IPS DF 4.7 (cell line): ENCODE measurements around the gene PPP1R3G.
"Not testable (repeated sequence)": the region's sequence is repeated elsewhere in the genome, so short reads cannot be mapped to it uniquely, and the experiment has no call there.

ENCODE experiments used
- DNase-seq: peaks from one replicate; pipeline ENCODE4 v3.0.0-alpha.2; 2013; ENCODE audit warnings: low spot score; ENCODE audit errors: extremely low read depth

PPP1R3G gene

DNA sequence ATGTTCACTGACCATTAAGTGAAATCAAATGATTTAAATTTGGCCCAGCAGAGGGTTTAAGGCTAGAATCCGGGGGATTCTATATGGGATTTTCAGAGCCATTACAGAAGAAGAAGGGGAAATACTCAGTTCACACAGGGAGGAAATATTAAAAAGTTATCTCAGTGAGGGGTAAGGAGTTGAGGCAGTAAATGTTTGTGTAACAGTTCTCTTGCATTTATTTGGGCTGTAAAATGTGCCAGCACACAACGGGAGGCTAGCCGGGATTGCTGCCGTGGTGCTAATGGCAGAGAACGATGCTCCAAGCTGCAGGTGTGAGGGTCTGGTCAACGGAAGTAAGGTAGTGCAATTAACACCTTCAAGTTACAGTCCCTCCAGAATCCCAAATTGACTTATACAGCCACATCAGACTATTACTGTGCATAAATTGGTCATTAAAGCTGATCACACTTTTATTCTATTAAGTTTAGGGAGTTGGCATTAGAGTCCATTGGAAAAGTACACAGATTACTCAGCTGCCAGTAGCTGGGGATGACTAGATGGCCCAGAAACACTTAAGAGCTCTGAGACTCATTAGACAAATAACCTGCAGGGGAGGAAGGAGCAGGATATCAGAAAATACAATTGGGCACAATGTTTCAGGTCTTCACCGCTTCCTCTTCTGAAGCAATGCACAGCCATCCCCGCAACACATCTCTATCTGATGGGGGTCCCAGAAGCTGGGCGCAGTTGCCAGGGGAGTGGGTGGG is 31.3 kb downstream of the PPP1R3G start:
- no peak for DNase-seq

DNA sequence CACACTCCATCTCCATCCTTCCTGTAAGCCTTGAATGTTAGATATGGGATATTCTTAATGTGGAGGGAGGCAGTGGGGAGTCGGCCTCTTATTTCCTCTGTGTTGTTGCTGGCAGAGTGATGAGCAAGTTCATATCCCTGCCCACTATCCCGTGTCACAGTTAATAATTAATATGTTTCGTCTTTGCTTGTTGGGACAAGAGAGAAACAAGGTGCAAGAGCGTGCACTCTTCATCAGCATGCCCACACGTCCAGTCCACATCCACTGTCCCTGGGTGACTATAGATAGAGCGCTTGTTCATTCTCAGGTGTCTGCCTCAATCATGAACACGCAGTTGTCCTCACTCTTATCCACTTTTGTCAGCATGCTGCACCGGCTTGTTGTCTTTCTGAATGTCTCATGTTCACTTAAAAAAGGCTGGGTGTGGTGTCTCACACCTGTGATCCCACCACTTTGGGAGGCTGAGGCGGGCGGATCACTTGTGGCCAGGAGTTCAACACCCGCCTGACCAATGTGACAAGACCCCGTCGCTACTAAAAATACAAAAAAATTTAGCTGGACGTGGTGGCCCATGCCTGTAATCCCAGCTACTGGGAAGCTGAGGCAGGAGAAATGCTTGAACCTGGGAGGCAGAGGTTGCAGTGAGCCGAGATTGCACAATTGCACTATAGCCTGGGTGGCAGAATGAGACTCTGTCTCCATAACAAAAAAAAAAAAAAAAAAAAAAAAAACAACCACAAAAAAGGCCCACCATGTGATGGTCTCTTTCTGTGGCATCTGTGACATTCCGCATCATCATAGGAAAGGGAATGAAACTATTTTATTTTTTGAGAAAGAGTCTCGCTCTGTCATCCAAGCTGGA is 34.2 kb downstream of the PPP1R3G start:
- DNase-seq, result no peak

DNA sequence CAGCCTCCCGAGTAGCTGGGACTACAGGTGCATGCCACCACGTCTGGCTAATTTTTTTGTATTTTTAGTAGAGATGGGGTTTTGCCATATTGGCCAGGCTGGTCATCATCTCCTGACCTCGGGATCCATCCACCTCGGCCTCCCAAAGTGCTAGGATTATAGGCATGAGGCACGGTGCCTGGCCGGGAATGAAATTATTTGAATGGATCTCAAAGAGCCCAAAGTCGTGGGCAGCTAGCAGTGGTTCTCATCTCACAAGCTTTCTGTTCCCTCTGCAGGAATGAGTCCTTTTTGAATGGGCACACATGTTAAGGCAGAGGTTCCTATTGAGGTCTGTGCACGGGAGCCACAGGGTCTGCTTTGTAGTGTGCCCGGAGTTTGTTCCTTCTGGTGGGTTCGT is 34.9 kb downstream of the PPP1R3G start:
- DNase-seq, result no peak

DNA sequence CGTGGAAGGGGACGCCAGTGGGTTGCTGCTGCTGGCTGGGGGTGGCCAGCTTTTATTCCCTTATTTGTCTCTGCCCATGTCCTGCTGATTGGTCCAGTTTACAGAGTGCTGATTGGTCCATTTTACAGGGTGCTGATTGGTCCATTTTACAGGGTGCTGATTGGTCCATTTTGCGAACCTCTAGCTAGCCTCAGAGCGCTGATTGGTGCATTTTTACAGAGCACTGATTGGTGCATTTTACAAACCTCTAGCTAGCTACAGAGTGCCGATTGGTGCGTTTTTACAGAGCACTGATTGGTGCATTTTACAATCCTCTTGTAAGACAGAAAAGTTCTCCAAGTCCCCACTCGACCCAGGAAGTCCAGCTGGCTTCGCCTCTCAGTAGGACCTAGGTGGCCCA is 35.4 kb downstream of the PPP1R3G start:
- not testable (repeated sequence) for DNase-seq

DNA sequence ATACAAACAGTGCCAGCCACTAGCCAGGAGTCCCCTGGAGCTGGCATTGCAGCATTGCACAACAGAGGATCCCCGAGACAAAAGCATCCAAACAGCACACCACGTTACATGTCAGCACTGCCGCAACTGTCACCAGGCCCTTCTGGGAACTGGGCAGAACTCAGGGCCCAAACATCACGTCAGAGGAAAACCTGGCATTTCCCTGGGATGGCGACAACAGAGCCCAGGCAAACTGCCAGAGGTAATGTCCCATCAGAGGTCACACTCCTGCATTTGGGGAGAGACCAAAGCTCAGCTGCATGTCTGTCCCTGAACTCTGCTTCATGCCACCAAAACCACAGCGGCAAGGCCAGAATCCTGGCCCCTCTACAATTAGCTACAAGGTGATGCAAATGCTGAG is 36.3 kb downstream of the PPP1R3G start:
- no peak for DNase-seq

DNA sequence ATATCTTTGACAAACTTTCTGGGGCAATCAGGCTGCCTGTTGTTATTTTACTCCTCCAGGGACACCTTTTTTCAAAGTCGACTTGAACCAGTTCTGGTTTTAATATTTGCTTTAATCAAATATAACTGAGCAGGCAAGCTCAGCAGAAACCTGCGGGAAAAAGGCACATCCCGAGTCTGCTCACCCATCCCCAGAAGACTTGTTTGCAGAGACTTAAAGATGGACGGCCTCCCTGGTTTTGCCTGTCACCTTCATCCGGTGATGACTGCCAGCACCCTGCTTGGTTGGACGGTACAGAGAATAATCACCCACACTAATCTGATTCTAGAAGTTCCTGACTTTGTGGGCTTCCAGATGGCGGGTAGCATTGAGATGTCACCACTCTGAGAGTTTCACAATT is 36.8 kb downstream of the PPP1R3G start:
- DNase-seq, result no peak

DNA sequence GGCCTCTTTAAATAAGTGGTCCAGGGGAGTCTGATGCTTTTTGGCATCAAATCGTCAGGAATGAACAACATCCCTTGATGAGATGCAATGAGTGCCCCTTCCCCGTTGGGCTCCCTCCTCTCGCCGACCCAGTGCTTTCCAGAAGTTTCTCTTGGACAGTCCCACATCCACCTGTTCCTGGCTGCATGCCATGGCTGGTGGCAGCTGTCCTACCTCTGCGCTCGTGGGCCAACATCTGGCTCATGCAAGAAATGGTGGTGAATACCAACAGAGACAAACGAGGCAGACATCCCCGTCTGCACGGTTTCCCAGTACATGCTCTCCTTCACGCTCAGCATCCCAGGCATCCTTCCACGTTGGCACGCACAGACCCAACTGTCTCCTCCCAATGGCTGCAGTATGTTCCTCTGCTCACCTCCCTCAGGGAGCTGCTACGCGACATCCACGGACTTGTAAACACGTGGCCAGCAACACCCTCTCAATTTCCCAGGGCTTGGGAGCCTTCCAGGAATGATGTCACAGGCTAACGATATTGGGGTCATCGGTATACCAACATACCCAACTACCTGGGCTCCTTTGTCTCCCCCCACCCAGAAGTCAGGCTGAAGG is 37.5 kb downstream of the PPP1R3G start:
- DNase-seq, result no peak

DNA sequence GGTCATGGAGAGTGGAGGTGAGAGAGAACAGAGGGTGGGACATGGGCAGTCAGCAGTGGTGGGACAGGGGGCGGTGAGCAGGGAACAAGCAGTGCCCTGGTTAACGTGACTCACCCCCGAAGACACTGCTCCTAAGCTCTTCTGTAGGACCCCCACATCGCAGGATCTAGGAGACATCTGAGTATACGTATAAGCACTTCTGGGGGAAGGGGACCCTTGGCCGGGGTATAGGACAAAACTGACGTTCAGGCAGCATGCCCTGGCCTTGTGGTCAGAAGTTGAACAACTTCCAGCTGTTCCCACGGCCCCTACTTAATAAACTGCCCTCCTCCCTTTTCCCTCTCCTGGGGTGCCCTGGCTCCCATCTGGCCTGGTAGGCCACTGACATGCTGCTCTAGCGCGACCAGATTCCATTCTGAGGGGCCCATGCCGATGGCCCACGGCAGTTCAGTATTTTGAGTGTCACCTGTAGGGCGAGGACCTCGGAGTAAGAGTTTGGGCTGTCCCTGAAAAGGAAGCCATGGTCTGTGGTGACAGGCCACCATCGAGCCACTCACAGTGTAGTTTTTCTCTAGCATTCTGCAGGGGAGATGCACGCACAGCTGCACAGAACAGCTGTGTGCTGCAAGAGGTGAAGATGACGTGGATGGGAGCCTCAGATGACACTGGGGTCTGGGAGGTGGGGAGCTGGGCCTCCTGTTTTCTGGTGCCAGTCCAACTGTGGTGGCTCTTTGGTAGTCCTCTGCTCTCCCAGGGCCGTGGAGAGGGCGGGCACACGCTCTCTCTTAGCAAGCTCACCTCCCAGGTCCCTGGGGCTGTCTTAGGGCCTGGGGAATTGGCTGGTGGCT is 38.4 kb downstream of the PPP1R3G start:
- no peak for DNase-seq

DNA sequence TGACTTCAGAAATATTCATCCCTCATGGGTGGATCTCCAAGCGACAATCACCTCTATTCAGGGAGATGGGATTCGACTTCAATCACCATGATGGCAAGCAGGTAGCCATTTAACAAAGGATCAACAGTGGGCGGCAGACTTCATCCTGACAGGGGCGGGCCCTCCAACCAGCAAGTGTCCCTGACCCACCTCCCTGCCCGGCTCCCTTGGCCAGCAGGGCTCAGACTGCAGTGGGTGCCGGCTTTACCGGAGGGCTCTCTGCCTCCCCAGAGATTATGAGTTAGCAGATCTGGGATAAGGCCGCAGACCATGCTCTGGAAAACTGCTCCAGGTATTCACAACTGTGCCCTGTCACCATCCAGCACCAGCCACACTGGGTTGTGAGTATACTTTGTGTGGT is 39.4 kb downstream of the PPP1R3G start:
- DNase-seq, result no peak

DNA sequence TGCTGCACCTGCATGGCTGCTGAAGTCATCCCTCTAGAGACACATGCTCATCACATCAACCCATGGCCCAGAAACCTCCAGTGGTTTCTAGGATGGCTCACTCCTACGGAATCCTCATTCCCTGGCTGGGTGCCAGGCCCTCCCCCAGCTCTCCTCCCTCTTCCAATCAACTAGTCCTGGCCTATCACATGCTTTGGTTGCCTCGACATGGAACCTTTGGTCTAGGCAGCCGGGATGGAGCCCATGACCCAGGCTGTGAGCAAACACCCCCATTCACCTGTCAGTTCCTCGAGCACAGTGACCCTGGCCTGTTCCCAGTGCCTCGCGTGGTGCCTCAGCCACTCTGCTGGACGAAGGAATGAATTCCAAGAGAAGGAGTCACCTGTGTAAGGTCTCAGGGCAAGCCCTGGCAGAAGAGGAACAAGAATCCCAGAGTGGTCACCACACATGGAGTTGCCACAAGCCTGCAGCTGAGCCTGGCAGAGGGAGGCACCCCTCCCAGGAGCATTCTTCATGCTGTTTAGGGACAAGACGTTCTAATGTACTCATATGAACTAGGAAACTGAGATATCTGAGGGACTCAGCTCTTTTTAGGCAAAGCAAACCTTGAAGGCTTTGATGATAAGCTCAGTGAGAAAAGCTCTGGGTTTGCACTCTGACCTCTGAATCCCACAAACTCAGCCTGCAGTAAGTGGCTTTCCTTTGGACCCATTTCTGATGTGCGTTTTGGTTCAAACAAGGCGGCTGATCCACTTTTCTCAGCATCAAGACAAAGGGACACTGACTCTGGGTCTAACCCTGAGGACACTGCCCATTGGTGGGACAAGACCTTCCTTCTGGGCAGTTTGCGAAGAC is 40.2 kb downstream of the PPP1R3G start:
- DNase-seq, result no peak

DNA sequence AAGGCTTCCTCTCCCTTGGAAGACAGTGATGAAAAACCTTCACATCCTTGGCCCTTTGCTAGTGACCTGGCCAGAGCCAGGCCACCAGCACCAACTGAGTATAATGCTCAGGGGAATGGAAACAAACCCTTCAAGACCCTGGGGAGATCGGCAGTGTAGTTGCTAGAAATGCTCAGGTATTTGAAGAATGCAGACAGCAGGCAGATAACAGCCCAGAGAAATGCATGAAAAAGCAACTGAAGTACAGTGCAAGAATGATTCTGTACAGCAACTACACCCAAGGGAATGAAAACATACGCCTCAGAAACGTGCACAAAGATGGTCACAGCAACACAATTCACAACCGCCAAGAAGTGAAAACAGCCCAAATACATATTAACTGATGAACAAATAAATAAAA is 41.1 kb downstream of the PPP1R3G start:
- DNase-seq, result no peak

DNA sequence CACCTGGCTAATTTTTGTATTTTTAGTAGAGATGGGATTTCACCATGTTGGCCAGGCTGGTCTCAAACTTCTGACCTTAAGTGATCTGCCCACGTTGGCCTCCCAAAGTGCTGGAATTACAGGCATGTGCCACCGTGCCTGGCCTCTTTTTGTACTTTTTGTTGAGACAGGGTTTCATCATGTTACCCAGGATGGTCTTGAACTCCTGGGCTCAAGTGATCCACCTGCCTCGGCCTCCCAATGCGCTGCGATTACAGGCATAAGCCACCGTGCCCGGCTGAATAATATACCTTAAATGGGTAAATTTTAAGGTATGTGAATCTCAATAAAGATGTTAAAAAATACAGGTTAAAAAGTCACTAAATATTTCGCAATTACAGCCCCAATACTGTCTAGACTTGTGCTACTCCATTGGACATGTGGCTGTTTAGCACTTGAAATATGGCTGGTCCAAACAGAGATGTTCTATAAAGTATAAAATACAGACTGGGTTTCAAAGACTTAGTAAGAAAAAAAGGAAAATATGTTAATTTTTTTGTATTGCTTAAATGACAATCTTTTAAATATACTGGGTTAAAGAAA is 42.1 kb downstream of the PPP1R3G start:
- no peak for DNase-seq

DNA sequence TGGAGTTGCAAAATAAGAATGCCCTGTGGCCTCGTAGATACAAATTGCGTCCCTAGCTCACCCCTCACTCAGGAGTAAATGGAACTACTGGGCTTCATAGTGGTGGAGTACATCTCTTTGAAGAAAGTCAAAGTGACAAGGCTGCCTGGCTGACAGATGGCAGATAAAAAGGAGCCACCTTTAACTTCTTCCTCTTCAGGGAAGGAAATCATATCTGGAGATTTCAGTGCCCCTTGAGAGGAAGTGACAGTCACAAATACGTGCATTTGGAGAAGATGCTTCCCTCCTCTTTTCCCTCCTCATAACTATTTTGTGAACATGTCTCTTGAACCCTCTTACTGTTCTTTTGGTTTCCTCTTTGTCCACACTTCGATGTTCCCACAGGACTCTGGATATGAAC is 43.2 kb downstream of the PPP1R3G start:
- no peak for DNase-seq

DNA sequence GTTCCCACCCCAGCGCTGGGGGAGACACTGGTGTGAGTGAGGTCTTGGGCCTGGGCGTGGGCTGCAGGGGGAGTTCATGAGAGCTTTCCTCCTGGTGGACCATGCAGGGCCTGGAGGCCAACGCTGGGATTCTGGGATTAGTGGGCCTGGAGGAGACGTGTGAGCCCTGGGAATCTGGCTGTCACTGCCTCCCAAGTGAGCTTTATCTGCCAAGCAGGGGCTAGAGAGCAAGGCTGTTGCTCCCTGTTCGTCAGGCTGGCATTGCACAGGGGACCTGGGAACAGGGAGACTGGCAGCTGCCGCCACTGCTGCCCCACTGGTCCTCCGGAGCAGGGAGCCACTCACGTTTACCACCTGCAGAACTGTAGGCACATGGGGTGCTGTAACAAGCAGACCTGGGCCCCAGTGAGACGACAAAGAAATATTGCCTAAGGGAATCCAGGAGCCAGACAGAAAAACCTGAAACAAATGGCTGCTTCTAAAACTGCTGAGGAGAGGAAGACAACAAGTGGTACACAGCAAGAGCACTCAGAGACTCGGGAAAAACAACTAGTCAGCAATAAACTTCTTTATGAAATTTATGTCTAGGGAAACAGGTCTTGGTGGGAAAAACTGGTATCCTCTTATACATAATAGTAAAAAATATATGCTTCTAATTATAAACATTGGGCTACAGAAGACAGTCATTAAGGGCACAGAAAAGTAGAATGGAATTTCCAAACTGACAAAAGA is 45.2 kb downstream of the PPP1R3G start:
- DNase-seq, result no peak

DNA sequence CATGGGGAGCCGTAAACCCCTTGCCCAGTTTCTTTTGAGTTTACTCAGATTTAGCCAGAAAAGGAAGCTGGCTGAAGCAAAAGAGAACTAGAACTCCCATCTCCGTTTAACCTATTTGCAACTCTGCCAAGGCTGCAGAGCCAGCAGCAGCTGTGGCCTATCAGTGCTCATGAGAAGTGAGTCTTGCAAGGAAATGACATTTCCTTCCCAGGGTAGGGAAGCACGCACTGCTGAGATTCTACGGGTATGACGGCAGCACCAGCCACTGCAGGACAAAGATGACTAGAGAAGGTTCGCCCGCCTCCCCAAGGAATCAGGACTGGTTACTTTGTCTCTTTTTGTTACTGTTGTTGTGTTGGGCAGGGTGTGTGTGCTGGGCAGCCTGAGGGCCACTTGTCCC is 47.6 kb downstream of the PPP1R3G start:
- DNase-seq, result no peak

DNA sequence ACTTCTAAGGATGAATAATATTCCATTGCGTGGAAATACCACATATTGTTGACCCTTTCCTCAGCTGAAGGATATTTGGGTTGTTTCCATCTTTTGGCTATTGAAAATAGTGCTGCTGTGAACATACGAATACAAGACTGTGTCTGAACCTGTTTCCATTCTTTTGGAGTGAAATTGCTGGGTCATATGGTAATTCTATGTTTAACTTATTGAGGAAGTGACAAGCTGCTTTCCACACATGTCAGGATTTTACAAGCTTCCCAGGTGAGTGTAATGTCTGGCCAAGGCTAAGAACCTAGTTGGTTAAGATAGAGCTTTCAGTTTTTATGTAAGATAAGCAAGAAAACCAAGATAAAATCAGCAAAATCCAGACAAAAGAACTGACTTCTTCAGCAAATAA is 48.8 kb downstream of the PPP1R3G start:
- no peak for DNase-seq

DNA sequence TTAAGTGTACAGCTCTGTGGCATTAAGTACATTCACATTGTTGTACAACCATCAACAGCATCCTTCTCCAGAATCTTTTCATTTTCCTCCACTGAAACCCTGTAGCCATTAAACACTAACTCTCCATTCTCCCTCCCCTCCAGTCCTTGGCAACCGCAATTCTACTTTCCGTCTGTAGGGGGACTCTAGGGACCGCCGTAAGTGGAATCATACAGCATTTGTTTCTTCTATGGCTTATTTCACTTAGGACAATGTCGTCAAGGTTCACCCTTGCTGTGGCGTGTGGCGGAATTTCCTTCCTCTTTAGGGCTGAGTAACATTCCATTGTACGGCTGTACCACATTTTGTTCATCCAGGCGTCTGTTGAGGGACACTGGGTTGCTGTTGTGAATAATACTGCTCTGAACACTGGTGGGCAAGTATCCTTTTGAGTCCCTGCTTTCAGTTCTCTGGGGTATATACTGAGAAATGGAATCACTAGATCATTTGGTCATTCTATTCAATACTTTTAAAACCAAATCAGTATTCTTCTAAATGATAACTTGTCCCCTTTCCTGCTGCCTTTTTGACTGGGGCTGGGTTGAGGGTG is 50.7 kb downstream of the PPP1R3G start:
- DNase-seq, result no peak

DNA sequence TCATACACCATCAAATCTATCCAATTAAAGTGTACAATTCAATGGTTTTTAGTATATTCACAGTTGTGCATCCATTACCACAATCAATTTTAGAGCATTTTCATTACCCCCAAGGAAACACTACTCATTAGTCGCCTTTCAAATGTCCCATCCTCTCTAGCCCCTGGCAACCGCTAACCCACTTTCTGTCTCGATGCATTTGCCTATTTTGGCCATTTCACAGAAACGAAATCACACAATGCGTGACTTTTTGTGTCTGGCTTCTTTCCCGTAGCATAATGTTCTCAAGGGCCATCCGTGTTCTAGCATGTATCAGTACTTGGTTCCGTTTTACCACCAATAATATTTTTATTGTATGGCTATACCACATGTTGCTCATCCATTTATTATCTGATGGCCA is 51.7 kb downstream of the PPP1R3G start:
- DNase-seq, result no peak
